HepG2 (cell line): ENCODE data around the gene GCHFR. TPM values are rescaled to one million over a fixed set of nuclear protein-coding genes. Genes with fewer than 3 reads are reported as not detected.

Experiments used
- POLR2A ChIP-seq, 2 experiments: IDR thresholded peaks; 2 replicates each; pipeline ENCODE4 v1.6.1; 2011; ENCODE audit warnings: low read depth in 2 of 2, low read length in 2 of 2, mild to moderate bottlenecking in 1 of 2, moderate library complexity in 1 of 2; ENCODE audit not compliant: insufficient read depth in 1 of 2
- UBTF ChIP-seq: sonication (generic); formaldehyde crosslinking; IDR thresholded peaks from 2 replicates; pipeline ENCODE4 v1.4.0; 2020; ENCODE audit warnings: mild to moderate bottlenecking, missing genetic modification reagents
- ZFP36L1 ChIP-seq: sonication (generic); formaldehyde crosslinking; IDR thresholded peaks from 2 replicates; pipeline ENCODE4 v1.8.0; 2022; ENCODE audit warnings: mild to moderate bottlenecking, missing genetic modification reagents, moderate library complexity
- ZNF142 ChIP-seq: sonication (generic); formaldehyde crosslinking; IDR thresholded peaks from 2 replicates; pipeline ENCODE4 v1.4.0; 2020; ENCODE audit warnings: missing genetic modification reagents
- ZNF263 ChIP-seq: sonication (generic); formaldehyde crosslinking; IDR thresholded peaks from 2 replicates; pipeline ENCODE4 v1.4.0; 2020; ENCODE audit warnings: missing genetic modification reagents
- ZNF274 ChIP-seq: sonication (generic); formaldehyde crosslinking; IDR thresholded peaks from 2 replicates; pipeline ENCODE4 v1.5.1; 2020; ENCODE audit warnings: mild to moderate bottlenecking, missing genetic modification reagents
- ZNF414 ChIP-seq: sonication (generic); formaldehyde crosslinking; IDR thresholded peaks from 2 replicates; pipeline ENCODE4 v1.5.0; 2020; ENCODE audit warnings: missing genetic modification reagents
- ZNF530 ChIP-seq: sonication (generic); formaldehyde crosslinking; IDR thresholded peaks from 2 replicates; pipeline ENCODE4 v1.5.0; 2020; ENCODE audit warnings: low read depth, mild to moderate bottlenecking, missing genetic modification reagents
- ZSCAN5A ChIP-seq: sonication (generic); formaldehyde crosslinking; IDR thresholded peaks from 2 replicates; pipeline ENCODE4 v1.8.0; 2022; ENCODE audit warnings: mild to moderate bottlenecking, missing genetic modification reagents, borderline replicate concordance
- polyA plus RNA-seq, 8 experiments: library from polyadenylated mRNA; depleted of rRNA in 3 of 8; stranded (reverse) in 7 of 8; unstranded in 1 of 8; fragments of >200 nt; fragmentation: Illumina TruSeq in 4 of 8; extraction: Trizol in 4 of 8; gene quantifications; 2 replicates each; pipeline versions ENCODE4 v1.2.1 to v1.2.3, GENCODE V29; 2011 to 2016; ENCODE audit warnings: low read depth in 4 of 8, missing spikeins in 1 of 8, mixed read lengths in 1 of 8; ENCODE audit not compliant: insufficient read depth in 1 of 8
- total RNA-seq, 5 experiments: library from RNA; depleted of rRNA; stranded (reverse); fragments of >200 nt; fragmentation: Illumina TruSeq; extraction: Trizol; gene quantifications; 2 replicates each; pipeline ENCODE4 v1.2.3, GENCODE V29; 2016; ENCODE audit warnings: low read depth in 1 of 5
- TF ChIP-seq, protein P1 (sequence below): sonication (generic); formaldehyde crosslinking; IDR thresholded peaks from 2 replicates; pipeline ENCODE4 v1.8.1; 2023; ENCODE audit warnings: missing genetic modification reagents, inconsistent platforms, borderline replicate concordance
- TF ChIP-seq, protein P2 (sequence below): sonication (generic); formaldehyde crosslinking; IDR thresholded peaks from 2 replicates; pipeline ENCODE4 v1.5.1; 2020; ENCODE audit warnings: mild to moderate bottlenecking, moderate library complexity, missing genetic modification reagents
- TF ChIP-seq, protein P3 (sequence below): sonication (generic); formaldehyde crosslinking; IDR thresholded peaks from 2 replicates; pipeline ENCODE4 v1.5.0; 2020; ENCODE audit warnings: missing genetic modification reagents

Gene GCHFR
- total and polyA plus RNA-seq, 2 of the 13 experiments (the other 11 are each of a cell fraction or from before 2014, with no cell fraction given), result 51.5 to 92.4 TPM

DNA sequence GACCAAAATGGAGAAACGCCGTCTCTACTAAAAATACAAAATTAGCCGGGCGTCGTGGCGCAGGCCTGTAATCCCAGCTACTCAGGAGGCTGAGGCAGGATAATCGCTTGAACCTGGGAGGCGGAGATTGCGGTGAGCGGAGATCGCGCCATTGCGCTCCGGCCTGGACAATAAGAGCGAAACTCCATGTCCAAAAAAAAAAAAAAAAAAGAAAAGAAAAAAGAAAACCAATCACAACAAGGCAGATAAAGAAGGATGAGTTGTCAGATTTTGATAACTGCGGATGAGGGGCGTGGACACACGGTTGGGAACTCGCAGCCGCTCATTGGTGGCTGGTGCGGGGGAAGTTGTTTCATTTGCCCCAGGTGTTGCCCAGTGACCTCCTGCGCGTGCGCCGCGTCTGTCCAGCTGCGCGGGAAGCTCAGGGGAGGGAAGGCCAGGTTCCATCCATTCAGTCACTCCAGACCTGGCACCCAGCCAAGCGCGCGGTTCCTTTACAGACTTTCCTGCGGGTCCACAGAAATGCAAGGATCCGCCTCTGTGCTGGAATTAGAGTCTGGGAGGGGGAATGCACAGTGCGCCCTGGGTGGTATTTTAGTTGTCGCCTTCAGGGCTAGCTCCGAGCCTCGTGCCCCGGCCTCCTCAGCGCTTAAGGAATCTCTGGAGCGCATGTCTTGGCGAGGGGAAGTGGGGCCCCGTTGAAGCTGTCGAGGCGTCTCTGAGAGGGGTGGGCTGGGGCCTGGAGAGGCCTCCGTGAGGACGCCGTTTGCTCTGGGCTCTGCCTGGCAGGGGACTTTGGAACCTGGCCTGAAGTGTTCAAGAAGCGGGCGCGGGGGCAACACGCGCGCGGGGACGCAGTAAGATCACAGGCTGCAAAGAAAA, 708 bp upstream of the GCHFR start (continued):
- TF ChIP-seq UBTF (no peak), ZFP36L1 (peak; percentile 71; the same call in 1 of the 2 replicates), ZNF414 (CRISPR knock-in tag) (peak; percentile 77; the same call in 1 of the 2 replicates), ZNF142 (no peak), ZSCAN5A (CRISPR knock-in tag) (0 out of 2 replicates have a peak, but pooled peaks have one; percentile 69), ZNF263 (CRISPR knock-in tag) (no peak), POLR2A (IDR thresholded peaks at IDR 0.05; ENCODE audit: insufficient read depth in 1 of 2, low read depth in 2 of 2, low read length in 2 of 2) (no peak), ZNF530 (no peak), ZNF274 (CRISPR knock-in tag) (no peak)
- TF ChIP-seq, protein P1, sequence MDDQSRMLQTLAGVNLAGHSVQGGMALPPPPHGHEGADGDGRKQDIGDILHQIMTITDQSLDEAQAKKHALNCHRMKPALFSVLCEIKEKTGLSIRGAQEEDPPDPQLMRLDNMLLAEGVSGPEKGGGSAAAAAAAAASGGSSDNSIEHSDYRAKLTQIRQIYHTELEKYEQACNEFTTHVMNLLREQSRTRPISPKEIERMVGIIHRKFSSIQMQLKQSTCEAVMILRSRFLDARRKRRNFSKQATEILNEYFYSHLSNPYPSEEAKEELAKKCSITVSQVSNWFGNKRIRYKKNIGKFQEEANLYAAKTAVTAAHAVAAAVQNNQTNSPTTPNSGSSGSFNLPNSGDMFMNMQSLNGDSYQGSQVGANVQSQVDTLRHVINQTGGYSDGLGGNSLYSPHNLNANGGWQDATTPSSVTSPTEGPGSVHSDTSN, result no peak
- TF ChIP-seq, protein P2, sequence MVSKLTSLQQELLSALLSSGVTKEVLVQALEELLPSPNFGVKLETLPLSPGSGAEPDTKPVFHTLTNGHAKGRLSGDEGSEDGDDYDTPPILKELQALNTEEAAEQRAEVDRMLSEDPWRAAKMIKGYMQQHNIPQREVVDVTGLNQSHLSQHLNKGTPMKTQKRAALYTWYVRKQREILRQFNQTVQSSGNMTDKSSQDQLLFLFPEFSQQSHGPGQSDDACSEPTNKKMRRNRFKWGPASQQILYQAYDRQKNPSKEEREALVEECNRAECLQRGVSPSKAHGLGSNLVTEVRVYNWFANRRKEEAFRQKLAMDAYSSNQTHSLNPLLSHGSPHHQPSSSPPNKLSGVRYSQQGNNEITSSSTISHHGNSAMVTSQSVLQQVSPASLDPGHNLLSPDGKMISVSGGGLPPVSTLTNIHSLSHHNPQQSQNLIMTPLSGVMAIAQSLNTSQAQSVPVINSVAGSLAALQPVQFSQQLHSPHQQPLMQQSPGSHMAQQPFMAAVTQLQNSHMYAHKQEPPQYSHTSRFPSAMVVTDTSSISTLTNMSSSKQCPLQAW (CRISPR knock-in tag), result peak; percentile 61
- TF ChIP-seq, protein P3, sequence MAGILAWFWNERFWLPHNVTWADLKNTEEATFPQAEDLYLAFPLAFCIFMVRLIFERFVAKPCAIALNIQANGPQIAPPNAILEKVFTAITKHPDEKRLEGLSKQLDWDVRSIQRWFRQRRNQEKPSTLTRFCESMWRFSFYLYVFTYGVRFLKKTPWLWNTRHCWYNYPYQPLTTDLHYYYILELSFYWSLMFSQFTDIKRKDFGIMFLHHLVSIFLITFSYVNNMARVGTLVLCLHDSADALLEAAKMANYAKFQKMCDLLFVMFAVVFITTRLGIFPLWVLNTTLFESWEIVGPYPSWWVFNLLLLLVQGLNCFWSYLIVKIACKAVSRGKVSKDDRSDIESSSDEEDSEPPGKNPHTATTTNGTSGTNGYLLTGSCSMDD (CRISPR knock-in tag), result no peak
